Measurements from ENCODE around the gene TRERF1.

TRERF1 gene

DNA sequence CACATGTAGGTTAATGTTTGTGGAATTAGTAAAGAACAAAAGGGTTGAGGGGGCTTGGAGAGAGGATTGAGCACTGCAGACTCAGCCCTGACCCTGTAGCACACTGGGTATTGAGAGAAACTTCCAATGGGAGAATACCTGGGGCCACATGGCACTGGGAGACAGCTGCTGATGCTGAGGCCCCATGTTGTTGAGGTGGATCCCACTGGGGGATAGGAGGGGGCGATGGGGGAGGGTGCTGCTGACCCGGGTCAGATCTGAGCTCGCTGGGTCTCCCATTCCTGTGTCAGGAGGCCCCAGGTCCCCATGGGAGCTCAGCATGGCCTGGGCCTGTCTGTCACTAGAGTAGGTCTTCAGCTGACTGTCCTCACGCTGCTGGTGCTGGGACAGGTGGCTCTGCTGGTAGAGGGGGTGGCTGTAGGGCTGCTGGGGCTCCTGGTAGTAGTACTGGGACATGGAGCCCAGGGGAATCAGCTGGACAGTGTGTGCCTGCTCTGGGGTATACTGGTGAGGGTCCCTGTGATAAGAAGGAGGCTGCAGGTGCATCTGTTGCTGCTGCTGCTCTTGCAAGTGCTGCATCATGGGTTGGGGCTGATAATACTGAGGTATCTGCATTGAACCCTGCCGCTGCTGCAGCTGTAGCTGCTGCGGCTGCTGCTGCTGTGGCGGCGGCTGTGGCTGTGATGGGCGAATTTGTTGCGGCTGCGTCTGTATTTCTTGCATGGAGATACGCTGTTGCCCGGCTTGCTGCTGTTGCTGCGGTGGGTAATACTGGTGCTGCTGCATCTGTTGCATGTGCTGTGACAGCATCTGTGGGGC is 183.5 kb downstream of the TRERF1 start:
- no peak for DNase-seq

DNA sequence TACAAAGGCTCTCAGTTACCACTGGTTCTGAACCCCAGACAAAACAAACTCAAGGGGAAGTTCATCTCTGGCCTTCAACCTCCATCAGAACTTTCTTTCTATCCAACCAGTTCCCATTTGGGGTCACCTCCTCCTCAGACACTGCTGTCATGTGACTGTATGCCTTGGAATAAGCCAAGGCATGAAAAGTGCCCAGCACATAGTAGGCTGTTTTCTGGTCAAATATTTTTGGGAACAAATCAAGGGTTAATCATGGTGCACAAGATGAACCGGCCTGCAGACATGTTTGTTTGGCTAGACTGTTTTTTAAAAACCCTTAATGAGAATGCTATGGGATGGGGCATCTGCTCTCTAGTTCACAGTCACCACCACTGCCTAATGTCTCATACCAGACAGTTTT is 185.2 kb downstream of the TRERF1 start:
- DNase-seq, result no peak

DNA sequence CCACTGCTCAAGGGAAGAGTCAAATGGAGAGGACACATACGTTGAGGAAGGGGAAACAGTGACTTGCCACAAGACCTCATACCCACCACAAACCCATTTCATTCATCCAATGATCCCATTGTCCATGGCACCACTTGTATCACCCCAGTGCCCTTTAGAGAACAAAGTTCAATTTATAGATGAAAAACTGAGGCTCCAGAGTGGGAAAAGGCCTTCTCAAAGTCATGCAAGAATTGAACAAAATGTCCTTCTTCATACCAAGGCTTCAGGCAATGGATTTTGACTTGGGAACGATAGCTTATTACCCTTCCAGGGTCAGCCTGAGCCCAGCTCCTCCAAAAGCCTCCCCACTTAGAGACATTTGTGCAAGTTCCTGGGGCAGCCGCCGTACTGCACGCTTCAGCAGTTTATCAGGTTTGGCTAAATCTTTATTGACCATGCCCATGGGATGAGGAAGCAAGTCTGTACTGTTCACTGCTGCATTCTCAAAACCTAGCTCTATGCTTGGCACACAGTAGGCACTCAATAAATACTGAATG is 186.8 kb downstream of the TRERF1 start:
- no peak for DNase-seq

DNA sequence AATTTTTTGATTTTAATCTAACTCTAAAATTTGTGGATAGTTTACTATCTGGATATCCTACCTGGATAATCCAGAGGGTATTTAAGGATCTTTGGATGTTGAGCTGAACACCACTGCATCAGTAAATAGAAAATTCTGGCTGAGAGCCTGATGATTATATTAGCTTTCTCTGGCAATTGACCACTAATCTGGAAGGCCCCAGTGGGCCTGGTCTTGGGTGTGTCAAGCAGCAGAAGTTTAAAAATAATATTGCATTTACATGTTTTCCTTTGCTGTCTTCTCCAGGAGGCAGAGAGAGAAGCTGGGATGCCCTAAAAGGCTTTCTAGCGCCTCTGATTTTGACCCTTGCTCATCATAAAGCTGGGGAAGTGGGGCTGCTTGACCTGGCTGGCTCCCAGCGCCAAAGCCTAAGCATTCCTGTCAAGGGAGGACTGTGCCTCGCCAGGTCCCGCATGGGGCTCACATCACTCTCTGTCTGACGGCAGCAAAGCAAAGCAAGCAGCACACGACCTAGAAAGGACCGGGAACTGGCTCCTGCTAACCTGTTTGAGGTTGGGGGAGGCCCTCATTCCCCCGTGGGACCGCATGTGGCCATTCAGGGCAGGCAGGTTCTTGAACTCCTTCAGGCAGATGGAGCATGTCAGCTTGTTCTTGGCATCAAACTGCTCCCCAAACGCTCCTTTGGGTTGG is 187.4 kb downstream of the TRERF1 start:
- no peak for DNase-seq

DNA sequence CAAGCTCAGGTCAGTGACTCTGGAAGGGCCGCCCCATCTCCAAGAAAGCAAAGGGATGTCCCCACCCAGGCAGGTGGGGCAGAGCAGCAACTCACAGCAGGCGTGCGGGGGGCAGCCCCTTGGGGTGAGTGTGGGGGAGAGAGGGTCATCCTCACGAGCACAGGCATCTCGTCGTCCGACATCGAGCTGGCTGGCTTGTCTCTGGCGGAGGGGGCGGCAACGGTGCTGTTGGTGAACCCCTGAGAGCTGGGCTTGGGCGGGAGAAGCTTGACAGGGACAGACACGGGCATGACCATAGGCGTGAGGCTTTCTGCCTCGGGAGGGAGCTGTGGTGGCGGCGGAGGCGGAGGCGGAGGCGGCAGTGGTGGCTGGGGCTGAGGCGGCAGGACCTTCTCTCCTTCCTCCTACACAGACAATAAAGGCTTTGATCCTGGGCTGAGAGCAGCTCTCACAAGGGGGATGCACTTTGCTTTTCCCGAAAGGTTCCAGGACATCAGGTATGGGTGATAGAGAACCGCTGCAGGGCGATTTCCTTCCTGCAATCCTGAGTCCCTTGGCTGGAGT is 188.5 kb downstream of the TRERF1 start:
- no peak for DNase-seq

GRCh38 chr6:42260972-42261371 is 190.8 kb downstream of the TRERF1 start:
- DNase-seq, result peak; percentile 50

GRCh38 chr6:42260396-42260888 is 191.3 kb downstream of the TRERF1 start:
- DNase-seq, result no peak

GRCh38 chr6:42259841-42260395 is 191.8 kb downstream of the TRERF1 start:
- no peak for DNase-seq

DNA sequence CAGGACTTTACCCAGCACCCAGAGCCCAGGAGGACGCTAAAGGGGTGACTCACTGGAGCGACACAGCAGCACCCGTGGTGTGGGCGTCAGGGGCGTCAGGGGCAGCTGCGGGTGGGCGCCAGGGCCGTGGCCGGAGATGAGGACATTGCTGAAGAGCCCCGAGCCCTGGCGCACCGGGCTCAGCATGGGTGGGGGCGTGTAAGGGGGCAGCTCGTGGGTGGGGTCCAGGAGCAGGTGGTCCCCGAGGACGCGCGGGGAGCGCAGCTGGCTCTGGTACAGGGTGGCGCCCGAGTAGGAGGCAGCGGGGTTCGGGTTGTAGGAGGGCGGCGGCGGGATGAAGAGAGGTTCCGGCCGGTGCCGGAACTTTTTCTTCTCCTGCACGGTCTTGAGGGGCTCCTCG is 192.4 kb downstream of the TRERF1 start:
- no peak for DNase-seq

- no peak for DNase-seq
These were observed 194.1 kb downstream of the TRERF1 start for GRCh38 chr6:42257614-42258013.

- DNase-seq, result no peak
These were observed 194.7 kb downstream of the TRERF1 start for GRCh38 chr6:42257063-42257462.

- DNase-seq, result no peak
These were observed 196.7 kb downstream of the TRERF1 start for GRCh38 chr6:42255050-42255449.

DNA sequence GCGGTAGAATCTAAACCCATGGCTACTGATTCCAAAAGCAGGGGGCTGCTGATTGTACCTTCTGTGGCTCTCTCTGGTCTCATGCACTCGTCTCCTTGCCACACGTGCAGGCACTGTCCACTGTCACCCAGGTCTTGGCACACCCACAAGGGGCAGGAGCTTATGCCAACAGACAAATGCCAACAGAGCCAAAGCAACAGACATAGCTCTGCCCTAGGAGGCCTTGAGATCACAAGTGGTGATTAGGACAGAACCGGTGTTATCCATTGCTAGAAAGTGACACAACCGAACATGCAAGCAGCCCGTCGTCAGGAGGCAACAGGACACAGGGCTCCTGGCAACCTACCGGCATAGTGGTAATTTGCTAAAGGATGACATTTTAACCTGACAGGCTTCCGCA is 197.2 kb downstream of the TRERF1 start:
- DNase-seq, result no peak

GRCh38 chr6:42251911-42252637 is 199.7 kb downstream of the TRERF1 start:
- no peak for DNase-seq

DNA sequence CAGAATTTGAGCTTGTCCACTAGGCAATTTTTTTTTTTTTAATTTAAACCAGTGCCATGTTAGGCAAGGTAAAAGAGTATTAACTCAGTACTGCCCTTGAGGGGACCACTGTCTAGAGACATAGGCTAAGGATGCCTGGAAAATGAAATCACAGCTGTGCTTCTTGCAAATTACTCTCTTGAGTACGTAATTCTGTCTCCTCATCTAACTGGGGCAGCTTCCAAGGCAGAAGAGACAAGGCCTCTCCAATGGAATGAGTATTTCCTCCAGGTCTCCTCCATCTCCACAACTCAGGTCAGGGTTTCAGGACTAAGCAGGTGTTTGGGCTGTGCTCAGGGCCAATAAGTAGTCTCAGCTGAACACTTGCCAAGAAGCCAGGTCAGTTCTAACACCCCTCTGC is 200.2 kb downstream of the TRERF1 start:
- no peak for DNase-seq

DNA sequence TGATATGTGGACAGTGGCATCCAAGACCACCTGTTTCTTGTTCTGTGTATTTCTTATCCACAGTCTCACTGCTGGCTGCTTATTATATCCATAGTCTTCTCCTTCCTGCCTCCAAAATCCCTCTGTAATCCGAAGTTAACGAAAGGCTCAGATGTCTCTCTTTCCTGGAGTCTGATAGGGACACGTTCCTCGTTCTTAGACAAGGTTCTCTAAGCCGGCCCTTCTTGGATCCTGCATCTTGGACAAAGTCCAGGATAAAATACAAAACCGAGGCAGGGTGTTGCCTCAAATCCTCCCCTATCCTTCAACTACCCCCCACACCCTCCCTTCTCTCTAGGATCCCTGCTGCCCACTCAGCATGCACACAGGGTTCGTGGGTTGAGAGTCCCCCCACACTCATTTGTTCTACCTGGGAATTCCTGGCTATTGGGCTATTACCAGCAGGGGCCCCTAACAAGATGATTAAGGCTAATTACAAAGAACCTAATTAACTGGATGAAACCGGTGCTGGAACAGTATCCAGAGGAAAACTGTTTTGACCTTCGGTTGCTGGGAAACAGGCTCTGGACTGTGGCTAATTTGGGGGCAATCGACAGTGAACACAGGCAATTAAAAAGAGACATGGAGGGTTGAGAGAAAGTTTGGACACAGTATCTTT is 201.3 kb downstream of the TRERF1 start:
- no peak for DNase-seq

DNA sequence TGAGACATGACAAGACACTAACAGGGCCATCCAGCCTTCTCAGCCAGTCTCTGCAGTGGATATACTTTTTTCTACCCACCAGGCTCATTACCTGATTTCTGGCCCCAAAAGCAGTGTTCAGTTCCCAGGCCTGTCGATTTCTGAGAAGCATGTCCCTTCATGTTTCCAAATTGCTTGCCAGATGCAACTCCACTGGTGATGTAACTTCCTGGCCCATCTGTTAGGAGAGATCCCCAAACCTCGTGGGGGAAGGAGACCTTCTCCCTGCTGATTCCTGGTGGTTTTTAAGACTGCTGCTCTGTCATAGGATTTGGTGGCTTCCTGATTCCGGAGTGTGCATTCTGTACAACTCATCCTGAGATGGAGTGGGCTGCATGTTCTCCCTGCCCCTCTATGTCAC is 202.4 kb downstream of the TRERF1 start:
- no peak for DNase-seq

GRCh38 chr6:42243046-42243445 is 208.7 kb downstream of the TRERF1 start:
- DNase-seq, result no peak

DNA sequence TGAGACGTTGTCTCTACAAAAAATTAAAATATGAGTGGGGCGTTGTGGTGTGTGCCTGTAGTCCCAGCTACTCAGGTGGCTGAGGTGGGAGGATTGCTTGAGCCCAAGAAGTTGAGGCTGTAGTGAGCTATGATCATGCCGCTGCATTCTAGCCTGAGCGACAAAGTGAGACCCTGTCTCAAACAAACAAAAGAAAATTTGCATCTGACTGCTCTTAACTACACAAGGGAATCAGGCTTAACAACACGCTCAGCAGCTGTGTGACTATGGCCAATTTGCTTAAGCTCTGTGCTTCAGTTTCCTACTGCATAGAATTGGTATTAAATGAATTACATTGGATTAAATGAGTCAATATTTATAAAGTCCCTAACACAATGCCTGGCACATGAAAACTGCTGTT is 209.8 kb downstream of the TRERF1 start:
- DNase-seq, result no peak

- DNase-seq, result no peak
These were observed 211.9 kb downstream of the TRERF1 start for GRCh38 chr6:42239736-42240375.

DNA sequence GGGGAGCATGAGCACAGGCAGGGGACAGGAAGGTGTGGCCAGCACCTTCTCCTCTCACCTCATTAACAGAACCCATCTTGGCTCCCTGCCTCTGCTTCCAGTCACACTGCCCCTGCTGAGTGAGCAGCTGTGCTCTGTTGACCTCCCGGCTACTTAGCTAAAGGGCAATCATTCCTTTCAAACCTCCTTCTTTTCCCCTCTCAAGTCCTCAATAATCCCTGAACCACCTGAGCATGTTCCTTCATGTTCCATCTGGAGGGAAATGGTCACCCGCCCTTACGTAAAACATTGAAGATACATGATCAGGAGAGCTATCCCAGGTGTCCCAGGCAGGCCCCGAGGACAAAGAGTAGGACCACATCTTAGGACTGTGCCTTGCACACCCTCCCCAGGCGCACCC is 212.4 kb downstream of the TRERF1 start:
- DNase-seq, result no peak

DNA sequence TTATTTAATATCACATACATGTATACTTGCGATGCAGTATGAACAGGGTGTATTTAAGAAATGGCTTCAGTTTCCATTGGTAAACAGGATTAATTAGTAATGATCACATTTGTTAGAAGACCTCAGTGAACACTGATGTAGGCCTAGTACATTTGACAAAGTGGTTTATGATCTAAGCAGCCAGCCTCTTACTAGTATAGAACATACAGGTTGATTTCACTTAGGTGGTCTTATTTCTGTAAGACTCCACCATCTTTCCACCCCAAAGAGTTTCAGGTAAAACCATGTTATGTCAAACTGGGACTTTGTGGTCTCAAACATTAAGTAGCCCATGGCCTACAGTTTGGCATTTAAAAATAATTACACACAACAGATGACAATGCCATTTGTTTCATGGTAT is 213.9 kb downstream of the TRERF1 start:
- no peak for DNase-seq

Measured in CD4-positive, alpha-beta T cell treated with Interleukin-6 for 4 hours (primary cell).